GM19395 (cell line): ENCODE results near the gene MYO1H.

Experiments used
- ATAC-seq: cut with Tn5 transposase; IDR thresholded peaks from one replicate; pipeline ENCODE4 v1.9.1; 2021; ENCODE audit warnings: mild to moderate bottlenecking, moderate library complexity; ENCODE audit not compliant: unreplicated experiment

Gene MYO1H

GRCh38 chr12:109447482-109447881 is 99.8 kb downstream of the MYO1H start:
- ATAC-seq: no peak

- ATAC-seq: no peak
These were observed 100.6 kb downstream of the MYO1H start for GRCh38 chr12:109448272-109448671.

- ATAC-seq: no peak
These were observed 101.1 kb downstream of the MYO1H start for GRCh38 chr12:109448707-109449390.

GRCh38 chr12:109449845-109450532 is 102.3 kb downstream of the MYO1H start:
- ATAC-seq: no peak

GRCh38 chr12:109450980-109451379 is 103.3 kb downstream of the MYO1H start:
- no peak for ATAC-seq

GRCh38 chr12:109451400-109451799 is 103.7 kb downstream of the MYO1H start:
- no peak for ATAC-seq

GRCh38 chr12:109452489-109452888 is 104.8 kb downstream of the MYO1H start:
- no peak for ATAC-seq

GRCh38 chr12:109455706-109456105 is 108.0 kb downstream of the MYO1H start:
- ATAC-seq: no peak

- no peak for ATAC-seq
These were observed 110.4 kb downstream of the MYO1H start for GRCh38 chr12:109458086-109458485.

GRCh38 chr12:109458771-109459208 is 111.1 kb downstream of the MYO1H start:
- ATAC-seq: no peak

GRCh38 chr12:109459247-109459646 is 111.5 kb downstream of the MYO1H start:
- no peak for ATAC-seq

GRCh38 chr12:109460538-109460937 is 112.8 kb downstream of the MYO1H start:
- no peak for ATAC-seq

GRCh38 chr12:109461049-109461845 is 113.5 kb downstream of the MYO1H start:
- ATAC-seq: no peak

GRCh38 chr12:109461846-109462756 is 114.4 kb downstream of the MYO1H start:
- no peak for ATAC-seq

GRCh38 chr12:109462868-109463692 is 115.4 kb downstream of the MYO1H start:
- ATAC-seq: no peak

GRCh38 chr12:109463756-109464155 is 116.1 kb downstream of the MYO1H start:
- ATAC-seq: no peak

GRCh38 chr12:109464642-109465351 is 117.1 kb downstream of the MYO1H start:
- ATAC-seq: no peak

GRCh38 chr12:109466305-109466704 is 118.6 kb downstream of the MYO1H start:
- no peak for ATAC-seq

- no peak for ATAC-seq
These were observed 119.1 kb downstream of the MYO1H start for GRCh38 chr12:109466821-109467220.
